ENCODE measurements around the gene MAP2K7. TPM values are rescaled to one million over a fixed set of nuclear protein-coding genes. Genes with fewer than 3 reads are reported as not detected.

Gene MAP2K7
- total RNA-seq, 1 donor = 10.2 TPM

GRCh38 chr19:7924651-7925170 lies 21.0 kb downstream of the MAP2K7 start:
- no peak for DNase-seq (ENCODE audit: low read depth)
- TF ChIP-seq, protein P1, sequence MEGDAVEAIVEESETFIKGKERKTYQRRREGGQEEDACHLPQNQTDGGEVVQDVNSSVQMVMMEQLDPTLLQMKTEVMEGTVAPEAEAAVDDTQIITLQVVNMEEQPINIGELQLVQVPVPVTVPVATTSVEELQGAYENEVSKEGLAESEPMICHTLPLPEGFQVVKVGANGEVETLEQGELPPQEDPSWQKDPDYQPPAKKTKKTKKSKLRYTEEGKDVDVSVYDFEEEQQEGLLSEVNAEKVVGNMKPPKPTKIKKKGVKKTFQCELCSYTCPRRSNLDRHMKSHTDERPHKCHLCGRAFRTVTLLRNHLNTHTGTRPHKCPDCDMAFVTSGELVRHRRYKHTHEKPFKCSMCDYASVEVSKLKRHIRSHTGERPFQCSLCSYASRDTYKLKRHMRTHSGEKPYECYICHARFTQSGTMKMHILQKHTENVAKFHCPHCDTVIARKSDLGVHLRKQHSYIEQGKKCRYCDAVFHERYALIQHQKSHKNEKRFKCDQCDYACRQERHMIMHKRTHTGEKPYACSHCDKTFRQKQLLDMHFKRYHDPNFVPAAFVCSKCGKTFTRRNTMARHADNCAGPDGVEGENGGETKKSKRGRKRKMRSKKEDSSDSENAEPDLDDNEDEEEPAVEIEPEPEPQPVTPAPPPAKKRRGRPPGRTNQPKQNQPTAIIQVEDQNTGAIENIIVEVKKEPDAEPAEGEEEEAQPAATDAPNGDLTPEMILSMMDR (IDR thresholded peaks at IDR 0.05; ENCODE audit: insufficient read depth, low read length) = no peak
- no peak overlapping the region for H3K4me3 ChIP-seq (ENCODE audit: low read depth, low read length)

DNA sequence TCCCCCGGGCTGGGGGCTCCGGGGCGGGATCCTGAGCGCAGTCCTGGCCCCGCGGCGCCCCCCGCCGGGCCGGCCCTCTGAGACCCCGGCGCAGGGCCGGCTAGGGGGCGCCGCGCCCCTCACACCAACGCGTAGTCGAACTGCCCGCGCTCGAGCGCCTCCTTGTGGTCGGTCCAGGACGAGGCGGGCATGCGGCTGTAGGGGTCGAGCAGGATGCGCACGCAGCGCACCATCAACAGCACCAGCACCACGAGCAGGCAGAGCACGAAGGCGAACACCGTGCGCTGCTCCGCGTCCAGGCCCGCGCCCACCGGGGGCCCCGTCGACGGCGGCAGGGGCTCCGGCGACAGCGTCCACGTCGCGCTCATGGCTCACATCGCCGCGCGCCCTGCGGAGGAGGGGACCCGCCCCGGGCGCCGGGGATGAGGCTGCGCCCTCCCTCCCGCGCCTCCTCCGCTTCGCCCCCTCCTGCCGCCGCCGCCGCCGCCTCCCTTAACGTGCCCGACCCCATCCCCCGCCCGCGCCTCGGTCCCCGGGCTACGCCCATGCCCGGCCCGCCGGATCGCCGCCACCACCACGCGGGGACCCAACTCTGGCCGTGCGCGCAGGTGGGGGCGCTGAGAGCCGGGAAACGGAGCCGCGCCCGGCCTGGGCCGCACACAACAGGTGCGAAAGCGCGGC lies 21.6 kb downstream of the MAP2K7 start:
- TF ChIP-seq, protein P1 (IDR thresholded peaks at IDR 0.05; ENCODE audit: insufficient read depth, low read length) = peak; percentile 86
- DNase-seq (ENCODE audit: low read depth) = peak; percentile 68
- peak overlapping the region; percentile 55 for H3K4me3 ChIP-seq (ENCODE audit: low read depth, low read length)

DNA sequence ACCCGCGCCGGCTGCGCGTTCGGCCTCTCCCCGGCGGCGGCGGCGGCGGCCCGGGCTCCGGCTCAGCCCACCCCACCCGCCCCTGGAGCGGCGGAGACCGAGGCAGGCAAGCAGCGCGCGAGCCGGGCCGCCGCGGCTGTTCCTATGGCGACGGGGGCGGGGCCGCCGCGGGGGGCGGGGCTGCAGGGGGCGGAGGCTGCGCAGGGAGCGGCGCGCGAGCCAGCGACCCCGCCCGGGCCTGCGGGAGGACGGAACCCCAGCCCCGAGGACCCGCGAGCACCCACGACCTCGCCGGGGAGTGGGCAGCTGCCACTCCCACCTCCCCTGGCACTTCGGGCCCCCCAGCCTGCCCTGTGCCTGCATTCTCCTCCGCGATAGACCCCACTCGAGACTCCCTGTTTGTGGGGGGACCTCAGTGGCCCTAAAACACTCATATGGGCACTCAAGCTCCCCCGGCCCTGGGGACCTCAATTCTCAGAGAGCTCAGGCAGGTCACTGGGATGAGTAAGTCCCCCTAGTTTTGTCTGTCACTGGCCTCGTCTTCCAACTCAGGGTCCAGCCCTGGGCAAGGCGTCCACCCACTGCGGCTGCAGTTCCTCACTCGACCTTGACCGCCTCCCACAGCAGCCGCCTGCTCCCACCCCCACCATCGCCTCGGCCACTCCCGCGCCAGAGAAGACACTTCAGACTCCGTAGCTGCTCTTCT lies 22.5 kb downstream of the MAP2K7 start, which contains the start of gene CTXN1:
Gene CTXN1, minus strand, starts transcription at position 115 of the 706 bp plus-strand sequence. CDS start 597 bp downstream, outside the sequence.
- H3K4me3 ChIP-seq (ENCODE audit: low read depth, low read length) = peak within 1 kb of the TSS; percentile 56
- DNase-seq (ENCODE audit: low read depth) = peak; percentile 31
- TF ChIP-seq, protein P1 (IDR thresholded peaks at IDR 0.05; ENCODE audit: insufficient read depth, low read length) = no peak

DNA sequence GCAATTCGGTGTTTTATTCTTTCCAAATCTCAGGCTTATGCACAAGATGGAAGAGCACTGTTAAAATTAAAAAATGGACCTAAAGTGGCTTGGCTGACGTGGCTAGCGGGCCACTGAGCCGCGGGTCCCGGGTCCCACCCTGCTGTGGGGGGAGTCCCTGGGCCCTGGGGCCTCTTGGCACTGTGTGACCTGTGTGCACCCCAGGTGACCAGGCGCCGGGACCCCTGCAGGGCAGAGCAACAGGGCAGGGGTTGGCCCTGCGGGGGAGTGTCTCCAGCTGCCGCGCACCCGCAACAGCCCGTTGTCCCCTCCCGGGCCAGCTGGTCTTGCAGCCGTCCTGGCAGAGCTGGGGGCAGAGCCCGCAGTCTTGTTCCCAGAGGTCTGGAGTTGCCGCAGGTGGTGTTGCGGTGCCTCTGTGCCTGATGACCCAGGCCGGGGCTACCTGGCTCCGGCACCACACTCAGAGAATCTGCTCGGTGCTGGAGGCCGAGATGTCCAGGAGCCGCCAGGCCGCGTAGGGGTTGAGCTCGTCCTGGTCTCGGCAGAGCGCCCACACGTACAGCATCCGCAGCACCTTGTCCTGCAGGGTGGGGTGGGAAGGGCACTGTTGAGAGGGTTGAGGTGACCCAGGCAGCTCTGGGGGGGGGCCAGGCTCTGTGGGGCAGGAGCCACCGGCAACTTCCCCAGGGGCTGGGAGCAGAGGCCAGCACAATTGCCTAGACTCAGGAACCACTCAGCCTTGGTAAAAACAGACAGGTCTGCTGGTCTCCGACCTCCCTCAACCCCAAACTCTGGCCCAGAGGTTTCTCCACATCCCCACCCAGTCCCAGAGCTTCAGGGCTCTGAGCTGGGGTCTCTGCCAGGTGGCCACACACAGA lies 23.3 kb downstream of the MAP2K7 start:
- DNase-seq (ENCODE audit: low read depth) = no peak
- H3K4me3 ChIP-seq (ENCODE audit: low read depth, low read length) = no peak overlapping the region

DNA sequence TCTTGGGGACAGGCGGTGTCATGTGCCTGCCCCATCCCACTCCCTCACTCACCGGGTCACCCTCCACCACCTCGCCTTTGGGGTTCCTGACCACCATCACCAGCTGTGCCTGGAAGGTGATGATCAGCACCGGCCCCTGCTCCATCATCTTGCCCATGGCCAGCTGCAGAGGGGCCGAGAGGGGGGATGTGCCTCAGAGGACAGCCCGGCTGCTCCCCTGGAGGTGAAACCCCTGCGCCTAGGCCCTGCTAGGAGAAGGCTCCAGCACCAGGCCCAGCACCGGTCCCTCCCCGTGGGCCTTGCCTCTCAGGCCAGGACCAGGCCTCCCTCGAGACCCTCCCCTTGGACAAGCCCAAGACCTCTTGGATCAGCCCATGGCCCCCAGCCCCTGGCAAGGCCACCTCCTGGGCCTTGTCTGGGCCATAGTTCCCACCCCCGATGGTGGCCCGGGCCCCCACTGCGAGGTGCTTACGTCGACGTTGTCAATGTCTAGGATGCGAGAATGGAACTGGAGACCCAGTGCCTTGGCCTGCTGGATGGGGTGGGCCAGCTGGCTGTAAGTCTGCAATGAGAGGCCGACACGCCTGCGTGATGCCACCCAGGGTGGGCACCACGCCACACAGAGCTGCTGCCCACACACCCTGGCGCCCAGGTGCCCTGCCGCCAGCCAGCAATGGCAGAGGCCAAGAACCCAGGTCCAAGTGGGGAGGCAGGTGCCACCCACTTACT lies 24.1 kb downstream of the MAP2K7 start:
- H3K4me3 ChIP-seq (ENCODE audit: low read depth, low read length) = no peak overlapping the region
- no peak for DNase-seq (ENCODE audit: low read depth)
- TF ChIP-seq, protein P1 (IDR thresholded peaks at IDR 0.05; ENCODE audit: insufficient read depth, low read length) = no peak

More for the DNA sequence above, 23.3 kb downstream of the MAP2K7 start:
- TF ChIP-seq, protein P1 (IDR thresholded peaks at IDR 0.05; ENCODE audit: insufficient read depth, low read length) = no peak

GRCh38 chr19:7928334-7928706 lies 24.6 kb downstream of the MAP2K7 start:
- TF ChIP-seq, protein P1 (IDR thresholded peaks at IDR 0.05; ENCODE audit: insufficient read depth, low read length) = no peak
- peak overlapping the region; percentile 17 for H3K4me3 ChIP-seq (ENCODE audit: low read depth, low read length)
- peak; percentile 32 for DNase-seq (ENCODE audit: low read depth)

All from fibroblast of the aortic adventitia (primary cell).